ENCODE data around the gene HOXC6. TPM values are rescaled to one million over a fixed set of nuclear protein-coding genes. Genes with fewer than 3 reads are reported as not detected.

Gene HOXC6
- total and polyA plus RNA-seq, 11 donors: 0.04 to 0.40 (median 0.08) TPM; not detected in 8

- ATAC-seq: no peak
Measured at GRCh38 chr12:53996240-53997203, 31.7 kb upstream of the HOXC6 start.

DNA sequence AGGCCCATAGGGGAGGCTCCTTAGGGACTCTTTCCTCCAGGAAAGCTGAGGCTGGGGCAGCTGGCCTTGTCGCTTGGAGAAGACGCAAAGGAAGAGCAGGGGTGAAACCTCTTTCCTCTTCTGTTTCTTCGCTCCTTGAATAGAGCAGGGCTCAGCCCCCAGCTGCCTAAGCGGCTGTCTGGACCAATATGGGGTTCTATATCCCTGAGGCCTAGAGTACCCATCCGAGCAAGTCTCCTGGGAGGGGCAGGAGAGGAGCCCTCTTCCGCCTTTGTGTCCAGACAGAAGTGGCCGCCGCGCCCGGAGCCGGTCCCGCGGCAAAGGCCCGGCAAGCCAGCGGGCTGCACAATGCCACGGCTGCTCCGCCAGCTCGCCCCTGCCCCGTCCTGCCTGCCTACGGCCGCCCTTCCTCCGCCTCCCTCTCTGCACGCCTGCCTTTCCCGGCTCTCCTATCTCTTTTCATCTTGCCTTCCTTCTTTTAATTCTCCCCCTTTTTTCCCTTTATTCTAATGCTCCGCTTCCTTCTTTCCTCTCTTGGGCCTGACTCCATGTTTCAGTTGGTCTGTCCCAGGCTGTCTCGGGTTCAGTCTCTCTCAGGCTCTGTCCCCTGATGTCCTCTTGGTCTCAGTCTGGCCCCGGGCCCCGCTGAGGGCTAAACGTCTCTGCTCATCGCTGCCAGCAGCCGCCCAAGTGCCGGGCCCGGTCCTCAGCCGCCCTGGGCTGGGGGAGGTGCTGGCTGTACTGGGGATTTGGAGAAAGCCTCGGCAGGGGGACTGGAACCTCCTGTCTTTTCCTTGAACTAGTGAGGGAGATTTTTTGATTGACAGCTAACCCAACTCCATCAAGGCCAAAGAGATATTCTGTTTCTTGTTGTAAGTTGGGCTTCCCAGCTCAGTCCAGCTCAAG is 30.8 kb upstream of the HOXC6 start:
- 7 to 15% (median 11%) methylated on average over 35 of the region's 35 CpGs for WGBS, 4 donors
- ATAC-seq: no peak
- Histone ChIP-seq H3K27me3 (peaks cover 81 to 100% (median 99%) of the 10 kb centered on the region in 9 donors), H3K36me3 (no peaks in the 10 kb centered on the region), H3K9me3 (no peaks in the 10 kb centered on the region), H3K4me1 (peaks cover 0 to 49% (median 29%) of the 10 kb centered on the region in 12 donors), H3K27ac (no peak overlapping the region), H3K4me3 (no peak overlapping the region)
- intact Hi-C loops (cut with DNase I): no loop called here
- TF ChIP-seq POLR2A (IDR thresholded peaks at IDR 0.05): no peak
- TF ChIP-seq, protein P1, sequence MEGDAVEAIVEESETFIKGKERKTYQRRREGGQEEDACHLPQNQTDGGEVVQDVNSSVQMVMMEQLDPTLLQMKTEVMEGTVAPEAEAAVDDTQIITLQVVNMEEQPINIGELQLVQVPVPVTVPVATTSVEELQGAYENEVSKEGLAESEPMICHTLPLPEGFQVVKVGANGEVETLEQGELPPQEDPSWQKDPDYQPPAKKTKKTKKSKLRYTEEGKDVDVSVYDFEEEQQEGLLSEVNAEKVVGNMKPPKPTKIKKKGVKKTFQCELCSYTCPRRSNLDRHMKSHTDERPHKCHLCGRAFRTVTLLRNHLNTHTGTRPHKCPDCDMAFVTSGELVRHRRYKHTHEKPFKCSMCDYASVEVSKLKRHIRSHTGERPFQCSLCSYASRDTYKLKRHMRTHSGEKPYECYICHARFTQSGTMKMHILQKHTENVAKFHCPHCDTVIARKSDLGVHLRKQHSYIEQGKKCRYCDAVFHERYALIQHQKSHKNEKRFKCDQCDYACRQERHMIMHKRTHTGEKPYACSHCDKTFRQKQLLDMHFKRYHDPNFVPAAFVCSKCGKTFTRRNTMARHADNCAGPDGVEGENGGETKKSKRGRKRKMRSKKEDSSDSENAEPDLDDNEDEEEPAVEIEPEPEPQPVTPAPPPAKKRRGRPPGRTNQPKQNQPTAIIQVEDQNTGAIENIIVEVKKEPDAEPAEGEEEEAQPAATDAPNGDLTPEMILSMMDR (IDR thresholded peaks at IDR 0.05): no peak
- DNase-seq: peak in 2 of 5 donors; percentile 15 to 37

More at GRCh38 chr12:53996240-53997203, 31.7 kb upstream of the HOXC6 start:
- no peaks in the 10 kb centered on the region for H3K9me3 ChIP-seq
- H3K36me3 ChIP-seq: no peaks in the 10 kb centered on the region
- H3K27ac ChIP-seq: no peak overlapping the region
- H3K4me1 ChIP-seq: peaks cover 0 to 49% (median 29%) of the 10 kb centered on the region in 12 donors
- no peak for TF ChIP-seq POLR2A (IDR thresholded peaks at IDR 0.05)
- TF ChIP-seq, protein P1 (IDR thresholded peaks at IDR 0.05): no peak
- peak overlapping the region in 11 of 12 donors; percentile 19 to 63 (median 50) for H3K4me3 ChIP-seq
- 34 to 47% (median 41%) methylated on average over 29 of the region's 29 CpGs for WGBS, 4 donors
- DNase-seq: peak in 1 of 5 donors; percentile 18
- intact Hi-C loops (cut with DNase I): no loop called here
- H3K27me3 ChIP-seq: peaks cover 84 to 100% (median 99%) of the 10 kb centered on the region in 9 donors

DNA sequence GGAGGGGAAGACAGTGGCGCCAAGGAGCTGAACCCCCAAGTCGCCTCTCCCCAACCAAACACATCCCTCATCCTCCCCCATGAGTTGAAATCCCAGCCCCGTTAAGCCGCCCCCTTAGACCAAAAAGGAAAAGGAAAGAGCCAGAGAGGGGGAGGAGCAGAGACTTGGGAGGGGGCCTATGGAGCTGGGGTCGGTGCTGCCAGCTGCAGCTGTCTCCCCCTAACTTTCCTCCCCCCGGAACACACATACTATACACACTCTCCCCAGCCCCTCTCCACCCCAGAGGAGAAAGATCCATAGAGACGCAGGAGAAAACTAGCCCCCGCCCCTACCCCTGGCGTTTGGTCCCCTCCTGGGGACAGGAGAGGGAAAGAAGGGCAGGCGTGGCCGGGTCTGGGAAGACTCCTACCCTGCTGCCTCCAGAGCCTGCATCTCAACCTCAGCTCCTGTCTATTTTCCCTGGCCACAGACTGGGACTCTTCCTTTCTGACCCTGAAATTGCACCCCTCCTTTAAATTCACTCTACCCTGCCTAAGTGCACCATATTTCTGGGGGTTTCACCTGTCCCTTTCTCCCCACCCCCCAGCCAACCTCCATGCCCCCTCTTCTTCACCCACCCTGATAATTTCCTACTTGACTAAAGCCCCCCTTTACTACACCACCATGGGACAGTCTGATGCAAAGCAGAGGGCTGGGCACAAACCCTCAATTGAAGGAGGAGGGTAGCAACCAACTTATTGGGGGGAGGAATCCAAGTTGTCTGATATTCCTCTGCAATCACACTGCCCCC is 29.9 kb upstream of the HOXC6 start:
- Histone ChIP-seq H3K4me1 (peaks cover 0 to 49% (median 29%) of the 10 kb centered on the region in 12 donors), H3K36me3 (no peaks in the 10 kb centered on the region), H3K27ac (no peak overlapping the region), H3K9me3 (no peaks in the 10 kb centered on the region), H3K4me3 (no peak overlapping the region), H3K27me3 (peaks cover 81 to 100% (median 99%) of the 10 kb centered on the region in 9 donors)
- DNase-seq: no peak
- ATAC-seq: no peak
- TF ChIP-seq, protein P1 (IDR thresholded peaks at IDR 0.05): no peak
- TF ChIP-seq POLR2A (IDR thresholded peaks at IDR 0.05): no peak
- 5 to 14% (median 10%) methylated on average over 11 of the region's 11 CpGs for WGBS, 4 donors
- intact Hi-C loops (cut with DNase I): no loop called here

Measured in heart left ventricle (tissue), 16 donors.